GM18861 (cell line): ENCODE data around the gene TAF1C.
"Not testable (repeated sequence)": the region's sequence is repeated elsewhere in the genome, so short reads cannot be mapped to it uniquely, and the experiment has no call there.

Experiments
- ATAC-seq: cut with Tn5 transposase; IDR thresholded peaks from one replicate; pipeline ENCODE4 v1.9.1; 2021; ENCODE audit not compliant: unreplicated experiment

TAF1C gene

DNA sequence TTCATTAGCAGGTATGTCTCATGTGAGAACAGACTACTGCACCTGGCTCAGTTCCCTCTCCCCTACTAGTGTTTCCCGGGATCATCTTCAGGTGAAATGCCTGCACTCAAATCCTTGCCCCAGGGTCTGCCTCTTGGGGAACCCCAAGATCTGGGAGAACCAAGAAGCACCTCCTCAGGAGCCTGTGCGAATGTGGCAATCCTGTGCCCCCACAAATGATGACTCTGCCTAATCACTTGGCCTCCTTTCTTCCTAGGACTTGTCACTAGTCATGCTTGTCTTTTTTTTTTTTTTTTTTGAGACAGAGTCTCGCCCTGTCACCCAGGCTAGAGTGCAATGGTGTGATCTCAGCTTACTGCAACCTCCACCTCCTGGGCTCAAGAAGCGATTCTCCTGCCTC, 25.8 kb upstream of the TAF1C start:
- no peak for ATAC-seq

DNA sequence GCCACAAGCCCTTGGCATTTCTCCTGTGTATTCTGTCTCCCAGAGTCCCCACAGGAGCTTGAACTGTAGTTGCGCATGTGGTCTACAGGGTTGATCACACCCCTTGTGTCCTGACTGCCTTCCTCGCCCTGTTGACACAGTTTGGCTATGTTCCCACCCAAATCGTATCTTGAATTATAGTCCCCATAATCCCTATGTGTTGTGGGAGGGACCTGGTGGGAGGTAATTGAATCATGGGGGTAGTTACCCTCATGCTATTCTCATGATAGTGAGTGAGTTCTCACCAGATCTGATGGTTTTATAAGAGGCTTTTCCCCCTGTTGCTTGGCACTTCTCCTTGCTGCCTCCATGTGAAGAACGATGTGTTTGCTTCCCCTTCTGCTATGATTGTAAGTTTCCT, 25.3 kb upstream of the TAF1C start:
- no peak for ATAC-seq

DNA sequence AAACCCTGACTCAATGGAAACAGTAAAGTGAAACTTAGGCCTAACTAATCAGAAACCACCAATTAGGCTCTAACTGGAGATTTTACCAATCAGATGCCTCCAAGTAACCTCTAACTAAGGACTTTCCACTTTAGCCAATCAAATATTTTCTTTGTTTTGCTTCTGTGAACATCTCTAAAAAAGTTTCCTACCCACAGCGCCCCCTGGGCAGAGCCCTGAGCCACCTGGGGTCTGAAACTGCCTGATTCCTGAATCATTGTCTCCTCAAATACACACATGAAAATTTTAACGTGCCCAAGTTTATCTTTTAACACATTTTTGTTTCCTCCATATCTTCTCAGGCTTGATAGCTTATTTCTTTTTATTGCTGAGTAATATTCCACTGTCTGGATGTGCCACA, 23.1 kb upstream of the TAF1C start:
- no peak for ATAC-seq

DNA sequence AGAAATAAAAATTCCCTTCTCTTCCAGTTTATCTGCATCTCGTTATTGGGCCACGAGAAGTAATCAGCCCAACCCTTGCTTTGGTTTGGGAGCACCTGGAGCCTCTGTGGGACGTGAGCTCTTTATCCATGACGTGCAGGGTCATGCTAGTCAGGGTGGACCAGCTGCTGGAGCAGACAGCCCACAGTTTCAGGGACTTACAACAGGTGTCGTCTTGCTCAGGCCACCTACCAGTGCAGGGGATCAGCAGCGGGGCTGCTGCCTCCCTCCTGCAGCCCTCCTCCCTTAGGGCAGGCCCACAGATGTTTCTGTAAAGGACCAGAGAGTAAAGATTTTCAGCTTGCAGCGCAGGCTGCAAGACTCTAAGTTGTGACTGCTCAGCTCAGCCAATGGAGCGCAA, 21.0 kb upstream of the TAF1C start:
- ATAC-seq, result no peak

DNA sequence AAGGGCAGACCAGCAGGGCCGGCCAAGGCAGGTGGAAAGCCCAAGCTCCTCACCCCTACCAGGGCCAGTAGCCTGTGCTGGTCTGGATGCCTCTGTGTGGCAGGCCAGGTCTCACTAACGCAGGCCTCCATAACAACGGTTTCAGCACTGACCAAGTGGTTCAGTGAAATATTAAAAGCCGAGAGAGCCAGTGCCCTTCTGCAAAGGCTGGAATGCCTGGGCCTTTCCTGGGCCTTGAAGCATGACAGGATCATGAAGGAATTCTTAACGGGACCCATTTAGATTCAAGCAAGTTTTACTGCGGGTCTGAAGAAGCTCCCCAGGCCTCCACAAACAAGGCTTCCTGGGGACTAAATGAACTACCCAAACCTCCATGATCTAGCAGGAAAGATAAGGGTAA, 20.4 kb upstream of the TAF1C start:
- ATAC-seq, result no peak

DNA sequence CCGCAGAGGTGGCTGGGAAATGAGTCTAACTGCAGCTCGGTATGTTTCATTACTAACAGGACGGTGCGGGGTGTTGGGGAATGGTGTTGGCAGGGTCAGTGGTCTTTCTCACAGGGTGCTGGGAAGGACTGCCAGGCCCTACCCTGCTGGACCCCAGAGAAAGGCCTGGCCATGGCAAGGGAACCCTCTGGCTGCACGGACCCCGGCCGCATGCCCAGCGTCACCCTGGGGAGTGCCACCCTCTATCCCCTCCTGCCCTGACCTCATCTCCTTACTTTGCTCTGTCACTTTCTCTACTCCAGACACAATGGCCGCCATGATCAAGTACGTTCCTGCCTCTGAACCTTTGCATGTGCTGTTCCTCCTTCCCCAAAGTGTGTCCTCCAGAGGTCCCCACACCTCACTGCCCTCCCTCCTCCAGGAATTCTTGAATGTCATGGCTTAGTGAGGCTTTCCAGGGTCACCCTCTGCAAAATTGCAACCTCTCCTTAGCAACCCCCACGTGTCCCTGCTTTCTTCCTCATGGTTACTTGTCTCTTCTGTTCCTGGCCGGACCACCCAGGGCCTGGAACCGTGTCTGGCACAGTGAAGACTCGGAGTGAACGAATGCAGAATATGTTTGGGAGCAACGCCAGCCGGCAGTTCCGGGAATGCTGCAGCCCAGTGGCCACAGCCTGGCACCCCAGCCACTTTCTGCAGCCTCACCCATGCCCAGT, 19.3 kb upstream of the TAF1C start:
- no peak for ATAC-seq

DNA sequence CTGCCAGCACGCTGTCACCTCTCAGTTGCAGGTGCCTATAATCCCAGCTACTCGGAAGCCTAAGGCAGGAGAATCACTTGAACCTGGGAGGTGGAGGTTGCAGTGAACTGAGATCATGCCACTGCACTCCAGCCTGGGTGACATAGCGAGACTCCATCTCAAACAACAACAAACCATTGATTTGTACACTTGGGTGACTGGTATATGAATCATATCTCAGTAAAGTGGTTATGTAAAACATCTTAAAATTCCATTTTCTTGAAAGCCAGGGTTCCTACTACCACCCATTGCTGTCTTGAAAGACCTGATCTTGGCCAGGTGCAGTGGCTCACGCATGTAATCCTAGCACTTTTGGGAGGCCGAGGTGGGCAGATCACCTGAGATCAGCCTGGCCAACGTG, 18.3 kb upstream of the TAF1C start:
- not testable (repeated sequence) for ATAC-seq

DNA sequence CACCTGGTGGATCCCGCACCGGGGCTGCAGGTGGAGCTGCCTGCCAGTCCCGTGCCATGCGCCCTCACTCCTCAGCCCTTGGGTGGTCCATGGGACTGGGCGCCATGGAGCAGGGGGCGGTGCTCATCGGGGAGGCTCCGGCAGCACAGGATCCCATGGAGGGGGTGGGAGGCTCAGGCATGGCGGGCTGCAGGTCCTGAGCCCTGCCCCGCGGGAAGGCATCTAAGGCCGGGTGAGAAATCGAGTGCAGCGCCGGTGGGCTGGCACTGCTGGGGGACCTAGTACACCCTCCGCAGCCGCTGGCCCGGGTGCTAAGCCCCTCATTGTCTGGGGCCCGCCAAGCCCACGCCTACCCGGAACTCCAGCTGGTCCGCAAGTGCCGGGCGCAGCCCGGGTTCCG, 17.7 kb upstream of the TAF1C start:
- ATAC-seq, result not testable (repeated sequence)

DNA sequence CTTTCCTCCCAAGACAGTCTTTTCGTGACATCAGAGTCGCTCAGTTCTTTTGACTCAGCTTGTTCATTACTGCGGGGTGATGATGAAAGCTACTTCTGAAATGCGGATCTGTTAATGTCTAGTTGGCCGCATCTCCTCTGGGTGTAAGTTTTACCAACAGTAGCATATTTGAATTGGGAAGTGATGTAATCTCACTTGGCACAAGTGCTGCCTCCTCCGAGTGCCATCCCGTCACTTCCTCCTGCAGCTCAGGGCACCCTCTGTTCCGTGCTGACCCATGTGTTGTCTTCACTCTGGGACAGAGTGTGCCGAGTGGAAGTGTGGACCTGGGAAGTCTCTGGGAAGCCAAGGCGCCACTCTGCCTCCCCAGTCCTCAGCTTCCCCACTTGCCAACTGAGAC, 13.0 kb upstream of the TAF1C start:
- ATAC-seq, result no peak

DNA sequence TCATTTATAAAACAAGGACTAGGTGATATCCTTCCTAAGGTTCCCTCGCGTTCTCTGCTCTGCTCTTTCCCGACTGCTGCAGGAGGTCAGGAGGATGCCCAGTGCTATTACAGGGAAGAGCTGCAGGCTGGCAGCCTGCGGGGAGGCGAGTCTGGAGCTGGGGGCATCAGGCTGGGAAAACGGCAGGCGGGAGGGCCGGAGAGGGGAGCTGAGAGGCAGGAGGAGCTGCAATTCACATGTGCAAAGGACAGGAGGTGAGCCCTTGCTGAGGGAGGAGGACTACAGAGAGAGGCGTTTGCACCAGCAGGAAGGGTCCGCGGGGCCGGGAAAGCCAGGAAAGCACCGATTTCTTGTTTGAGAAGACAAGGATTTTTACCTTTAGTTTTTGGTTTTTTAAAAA, 12.2 kb upstream of the TAF1C start:
- no peak for ATAC-seq

DNA sequence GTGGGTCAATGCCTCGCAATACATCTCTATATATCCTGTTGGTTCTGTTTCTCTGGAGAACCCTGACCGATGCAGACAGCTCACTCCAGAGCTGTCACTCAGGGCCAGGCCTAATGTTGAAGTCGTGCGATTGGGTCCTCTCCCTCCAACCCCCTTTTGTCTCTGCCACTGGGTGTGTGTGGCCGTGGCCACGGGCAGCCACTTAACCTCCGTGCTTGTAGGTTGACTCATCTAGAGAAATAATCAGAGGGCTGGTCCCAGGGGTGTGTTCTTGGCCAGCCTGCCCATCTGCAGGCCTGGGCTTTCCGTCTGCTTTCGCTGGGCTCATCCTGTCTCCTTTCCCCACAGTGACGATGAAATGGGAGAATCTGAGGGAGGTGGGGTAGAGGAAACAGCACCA, 11.5 kb upstream of the TAF1C start:
- ATAC-seq, result no peak

DNA sequence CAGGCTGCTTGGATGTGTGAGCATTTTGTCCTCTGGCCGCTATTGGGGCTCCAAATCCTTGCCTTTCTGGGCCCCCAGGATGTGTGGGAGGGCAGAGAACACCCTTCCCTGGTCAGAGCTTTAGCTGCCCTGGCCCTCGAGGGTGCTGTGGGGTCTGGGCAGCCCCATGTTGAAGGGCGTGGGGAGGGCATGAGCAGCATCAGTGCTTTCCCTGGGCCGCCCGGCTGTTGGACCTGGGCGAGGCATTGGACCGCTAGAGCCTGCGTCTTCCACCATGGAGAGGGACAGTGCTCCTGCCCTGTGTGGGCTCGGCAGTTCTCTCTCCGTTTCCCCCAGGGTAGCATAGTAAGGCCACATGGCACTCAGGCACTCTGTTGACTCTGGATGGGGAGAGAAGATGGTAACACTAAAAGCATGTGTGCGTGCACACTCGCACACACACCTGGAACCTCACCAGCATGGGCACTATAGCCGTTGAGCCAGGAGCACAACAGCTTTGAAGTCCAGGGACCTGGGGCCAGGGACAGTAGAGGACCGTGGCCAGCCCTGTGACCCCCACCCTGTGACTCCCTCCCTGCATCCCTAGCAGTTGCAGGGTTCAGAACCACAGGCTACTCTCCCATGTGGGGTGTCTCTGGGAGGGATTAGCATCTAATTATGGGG, 10.7 kb upstream of the TAF1C start:
- ATAC-seq, result no peak

DNA sequence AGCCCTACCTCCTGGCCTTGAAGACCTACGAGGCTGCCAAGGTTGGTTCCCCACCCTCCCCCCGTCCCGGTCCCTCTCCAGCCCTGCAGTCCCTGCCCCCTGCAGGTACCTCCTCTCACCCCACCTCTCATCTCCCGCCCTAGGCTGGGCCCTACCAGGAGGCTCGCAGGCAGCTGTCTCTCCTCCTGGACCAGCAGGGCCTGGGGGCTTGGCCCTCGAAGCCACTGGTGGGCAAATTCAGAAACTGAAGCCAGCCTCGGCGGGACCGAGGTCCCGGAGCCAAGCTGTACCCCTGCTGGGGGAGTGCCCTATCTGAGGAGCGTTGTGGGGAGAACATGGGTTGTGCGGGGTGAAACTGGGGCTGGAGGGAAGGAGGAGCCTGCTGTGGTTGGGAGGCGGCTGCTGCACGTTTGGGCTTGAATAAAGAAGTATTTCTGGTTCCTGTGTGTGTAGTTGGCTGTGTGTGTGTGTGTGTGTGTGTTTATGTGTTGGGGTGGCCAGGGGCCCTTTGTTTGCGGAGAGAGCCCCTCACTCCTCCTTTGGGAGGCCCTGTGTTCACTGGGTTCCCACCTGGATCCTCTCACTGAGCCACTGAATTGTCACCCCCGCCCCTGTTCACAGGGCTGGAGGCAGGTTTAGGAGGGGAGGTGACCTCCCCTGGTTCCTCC, 10.0 kb upstream of the TAF1C start:
- no peak for ATAC-seq

DNA sequence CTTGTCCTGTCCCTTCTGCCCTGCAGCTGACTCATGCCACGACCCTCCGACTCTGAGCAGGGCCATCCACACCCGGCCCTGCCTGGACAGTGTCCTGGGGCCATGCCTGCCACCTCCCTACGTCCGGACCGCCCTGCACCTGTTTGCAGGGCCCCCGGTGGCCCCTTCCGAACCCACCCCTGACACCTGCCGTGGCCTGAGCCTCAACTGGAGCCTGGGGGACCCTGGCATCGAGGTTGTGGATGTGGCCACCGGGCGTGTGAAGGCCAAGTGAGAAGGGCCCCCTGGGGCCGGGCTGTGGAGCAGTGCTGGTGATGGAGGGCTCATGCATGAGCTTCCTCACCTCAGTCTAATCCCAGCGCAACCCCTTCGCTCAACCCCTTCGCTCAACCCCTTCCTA, 9.2 kb upstream of the TAF1C start:
- ATAC-seq, result no peak

DNA sequence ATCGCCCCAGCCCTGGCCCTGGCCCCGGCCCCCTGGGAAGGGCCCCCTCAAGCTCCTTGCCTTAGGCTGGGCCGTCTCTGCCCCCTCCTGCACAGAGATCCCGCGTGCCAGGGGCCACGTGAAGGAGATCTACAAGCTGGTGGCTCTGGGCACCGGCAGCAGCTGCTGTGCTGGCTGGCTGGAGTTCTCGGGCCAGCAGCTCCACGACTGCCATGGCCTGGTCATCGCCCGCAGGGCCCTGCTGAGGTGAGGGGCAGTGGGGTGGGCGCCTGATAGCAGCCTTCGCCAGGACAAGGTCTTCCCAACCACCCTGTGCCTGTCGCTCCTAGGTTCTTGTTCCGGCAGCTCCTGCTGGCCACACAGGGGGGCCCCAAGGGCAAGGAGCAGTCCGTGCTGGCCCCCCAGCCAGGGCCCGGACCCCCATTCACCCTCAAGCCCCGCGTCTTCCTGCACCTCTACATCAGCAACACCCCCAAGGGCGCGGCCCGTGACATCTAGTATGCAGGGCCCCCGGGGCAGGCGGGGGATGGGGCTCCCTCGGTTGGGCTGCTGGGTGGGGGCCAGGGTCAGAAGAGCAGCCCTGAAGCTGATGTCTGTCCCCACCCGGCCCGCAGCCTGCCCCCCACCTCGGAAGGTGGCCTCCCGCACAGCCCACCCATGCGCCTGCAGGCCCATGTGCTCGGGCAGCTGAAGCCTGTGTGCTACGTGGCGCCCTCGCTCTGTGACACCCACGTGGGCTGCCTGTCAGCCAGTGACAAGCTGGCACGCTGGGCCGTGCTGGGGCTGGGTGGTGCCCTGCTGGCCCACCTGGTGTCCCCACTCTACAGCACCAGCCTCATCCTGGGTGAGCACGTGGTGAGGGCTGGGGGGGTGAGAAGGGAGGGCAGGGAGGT, 8.6 kb upstream of the TAF1C start:
- ATAC-seq, result no peak

DNA sequence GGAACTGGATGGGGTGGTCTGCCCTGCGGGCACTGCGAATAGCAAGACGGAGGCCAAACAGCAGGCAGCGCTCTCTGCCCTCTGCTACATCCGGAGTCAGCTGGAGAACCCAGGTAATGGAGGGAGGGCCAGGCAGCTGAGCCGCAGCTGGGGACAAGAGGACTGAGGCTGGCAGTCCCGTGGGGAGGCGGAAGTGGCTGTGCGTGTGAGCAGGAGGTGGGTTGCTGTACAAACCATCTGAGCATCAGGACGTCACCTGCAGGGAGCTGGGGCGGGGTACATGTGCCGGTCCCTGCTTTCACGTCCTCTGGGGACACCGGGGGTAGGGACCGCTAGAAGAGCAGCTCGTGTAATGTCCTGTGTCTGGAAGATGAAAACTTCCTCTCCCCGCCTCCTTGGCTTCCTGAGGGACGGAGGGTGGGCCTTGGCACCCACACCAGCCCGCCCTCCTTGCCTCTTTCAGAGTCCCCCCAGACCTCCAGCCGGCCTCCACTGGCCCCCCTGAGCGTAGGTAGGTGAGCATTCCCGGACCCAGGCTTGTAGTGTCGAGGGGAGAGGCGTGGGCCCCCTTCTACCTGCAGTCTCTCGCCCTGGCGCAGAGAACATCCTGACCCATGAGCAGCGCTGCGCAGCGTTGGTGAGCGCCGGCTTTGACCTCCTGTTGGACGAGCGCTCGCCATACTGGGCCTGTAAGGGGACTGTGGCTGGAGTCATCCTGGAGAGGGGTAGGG, 7.8 kb upstream of the TAF1C start:
- no peak for ATAC-seq

DNA sequence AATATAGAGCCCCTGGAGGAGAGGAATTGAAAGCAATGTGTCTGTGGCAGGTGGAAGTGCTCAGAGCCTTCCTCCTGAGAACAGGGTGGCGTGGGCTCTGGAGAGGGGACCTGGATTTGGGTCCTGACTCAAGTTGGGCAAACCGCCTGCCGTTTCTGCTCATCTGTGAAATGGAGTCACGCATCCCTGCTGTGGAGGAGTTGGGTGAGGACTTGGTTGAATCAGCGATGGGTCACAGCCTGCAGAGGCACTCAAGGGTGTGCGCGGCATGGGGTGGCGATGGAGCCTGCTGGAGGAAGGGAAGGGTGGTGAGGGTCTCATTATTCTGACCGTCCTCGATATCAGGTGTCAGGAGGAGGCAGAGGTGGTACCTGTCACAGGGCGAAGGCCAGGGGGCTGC, 7.2 kb upstream of the TAF1C start:
- ATAC-seq, result no peak

DNA sequence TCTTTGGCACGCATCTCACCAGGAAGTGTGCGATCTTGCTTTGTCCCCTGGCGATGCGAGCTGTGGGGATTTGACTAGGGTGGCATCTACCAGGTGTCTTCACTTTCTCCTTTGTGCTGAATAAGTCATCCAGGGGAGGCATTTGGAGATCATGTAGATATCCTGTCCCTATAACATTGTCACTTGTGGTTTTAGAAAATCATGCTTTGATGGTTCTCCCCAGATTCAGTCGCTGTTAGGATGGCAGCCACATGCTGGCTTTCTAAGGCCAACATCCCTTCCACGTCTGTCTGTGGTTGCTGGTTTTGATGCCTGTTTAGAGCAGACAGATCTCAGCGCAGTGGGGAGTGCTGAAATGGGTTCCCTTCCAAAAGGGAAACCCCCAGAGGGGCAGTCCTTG, 6.6 kb upstream of the TAF1C start:
- no peak for ATAC-seq

DNA sequence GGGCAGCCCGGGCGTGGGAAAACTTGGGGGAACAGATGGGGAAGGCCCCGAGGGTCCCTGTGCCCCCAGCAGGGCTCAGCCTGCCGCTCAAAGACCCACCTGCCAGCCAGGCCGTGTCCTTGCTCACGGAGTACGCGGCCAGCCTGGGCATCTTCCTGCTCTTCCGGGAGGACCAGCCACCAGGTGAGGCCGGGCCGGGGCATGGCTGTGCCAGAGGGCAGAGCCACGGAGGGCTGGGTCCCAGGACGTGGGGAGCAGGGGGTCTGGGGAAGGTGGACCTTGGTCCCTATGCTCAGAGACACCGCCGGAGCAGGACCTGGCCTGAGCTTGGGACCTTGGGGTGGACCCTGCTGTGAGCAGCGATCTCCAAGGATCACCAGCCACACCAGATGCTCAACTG, 4.6 kb upstream of the TAF1C start:
- no peak for ATAC-seq

DNA sequence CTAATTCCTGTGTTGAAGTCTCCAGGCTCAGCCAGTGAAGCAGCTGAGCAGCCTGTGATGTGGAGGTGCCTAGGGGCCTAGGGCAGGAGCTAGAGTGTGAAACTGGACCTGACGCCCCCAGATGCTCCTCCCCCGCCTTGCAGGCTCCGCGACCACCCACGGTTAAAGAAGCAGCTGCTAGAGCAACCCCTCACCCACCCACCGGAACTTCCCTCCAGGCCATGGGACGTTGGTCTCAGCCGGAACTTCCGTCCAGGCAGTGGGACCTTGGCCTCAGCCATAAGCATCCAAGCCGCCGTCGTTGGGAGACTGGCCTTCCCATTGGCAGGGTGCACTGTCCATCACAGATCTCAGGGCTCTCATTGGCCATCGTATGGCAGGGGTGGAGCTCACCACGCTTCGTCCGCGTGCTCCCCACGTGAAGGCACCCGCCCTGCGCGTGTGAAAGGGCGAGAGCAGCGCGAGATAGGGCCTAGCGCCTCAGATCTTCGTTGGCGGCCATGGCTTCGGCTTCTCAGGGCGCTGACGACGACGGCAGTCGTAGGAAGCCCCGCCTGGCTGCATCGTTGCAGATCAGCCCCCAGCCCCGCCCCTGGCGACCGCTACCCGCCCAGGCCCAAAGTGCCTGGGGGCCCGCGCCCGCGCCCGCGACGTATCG, 4.0 kb upstream of the TAF1C start, which contains the start of gene ADAD2:
Gene ADAD2 (plus strand): TSS at position 427 of the 658 bp plus-strand sequence. CDS start 74 bp downstream, at position 501.
- ATAC-seq, result no peak
